ENCODE data around the gene KRT36.

KRT36 gene

DNA sequence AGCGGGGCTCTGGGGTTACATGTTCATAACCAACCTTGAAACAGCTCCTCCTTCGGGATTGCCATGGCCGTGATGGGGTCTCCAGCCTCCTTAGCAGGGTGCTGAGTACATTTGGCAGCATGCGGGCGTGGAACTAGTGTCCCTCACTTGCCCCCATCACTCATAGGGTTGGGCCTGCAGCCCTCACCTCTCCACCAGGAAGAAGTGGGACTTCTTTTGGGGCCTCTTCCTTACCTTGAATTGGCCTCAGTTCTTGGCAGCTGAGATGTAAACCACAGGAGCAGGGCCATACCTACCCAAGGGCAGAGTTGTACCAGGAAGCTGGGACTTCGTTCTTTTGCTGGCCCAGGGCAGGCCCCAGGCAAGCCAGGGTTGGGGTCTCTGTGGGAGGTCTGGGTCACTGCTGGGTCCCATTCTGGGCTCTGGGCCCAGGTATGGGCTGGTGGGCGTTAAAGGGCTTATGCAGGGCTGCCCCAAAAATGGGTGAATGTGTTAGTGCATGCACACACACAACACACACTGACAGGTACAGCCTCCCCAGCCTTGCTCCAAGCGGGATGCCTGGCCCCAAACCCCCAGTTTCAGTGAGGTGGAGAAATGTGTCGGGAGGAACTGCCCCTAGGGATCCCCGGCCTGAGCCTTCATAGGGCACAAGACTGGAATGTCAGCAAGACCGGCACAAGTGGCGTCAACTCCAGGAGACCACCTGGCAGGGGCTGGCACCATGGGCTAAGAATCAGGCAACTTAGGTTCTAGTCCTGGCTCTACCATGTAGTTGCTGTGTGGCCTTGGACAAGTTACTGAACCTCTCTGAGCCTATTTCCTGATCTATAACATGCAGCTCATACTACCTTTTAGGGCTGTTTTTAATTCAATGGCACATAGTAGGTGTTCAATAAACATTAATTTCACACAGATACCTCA, 32.9 kb upstream of the KRT36 start:
- no peak overlapping the region for H2AFZ ChIP-seq (ENCODE audit: low read length)
- no peak overlapping the region for H3K27ac ChIP-seq (ENCODE audit: low read depth, low read length, poor library complexity, severe bottlenecking)
- no peaks in the 10 kb centered on the region for H3F3A ChIP-seq (ENCODE audit: insufficient read depth, low read length)
- H3K9ac ChIP-seq (ENCODE audit: low read length): no peak overlapping the region
- no peaks in the 10 kb centered on the region for H3K9me2 ChIP-seq (ENCODE audit: low read depth, low read length)
- H3K27me3 ChIP-seq (ENCODE audit: insufficient read depth, low read length): 0 out of 2 replicates have a peak, but pooled peaks cover 3% of the 10 kb centered on the region
- no peaks in the 10 kb centered on the region for H4K20me1 ChIP-seq (ENCODE audit: insufficient read depth, low read length)
- no peaks in the 10 kb centered on the region for H3K36me3 ChIP-seq (ENCODE audit: insufficient read depth, low read length)
- no peaks in the 10 kb centered on the region for H3K9me3 ChIP-seq (ENCODE audit: low read length)
- no peaks in the 10 kb centered on the region for H3K79me2 ChIP-seq (ENCODE audit: insufficient read depth, low read length)
- H3K4me1 ChIP-seq (ENCODE audit: insufficient read depth, low read length, severe bottlenecking): no peaks in the 10 kb centered on the region
- H3K4me3 ChIP-seq (ENCODE audit: low read depth, low read length, poor library complexity, severe bottlenecking): no peak overlapping the region
- TF ChIP-seq, protein P1, sequence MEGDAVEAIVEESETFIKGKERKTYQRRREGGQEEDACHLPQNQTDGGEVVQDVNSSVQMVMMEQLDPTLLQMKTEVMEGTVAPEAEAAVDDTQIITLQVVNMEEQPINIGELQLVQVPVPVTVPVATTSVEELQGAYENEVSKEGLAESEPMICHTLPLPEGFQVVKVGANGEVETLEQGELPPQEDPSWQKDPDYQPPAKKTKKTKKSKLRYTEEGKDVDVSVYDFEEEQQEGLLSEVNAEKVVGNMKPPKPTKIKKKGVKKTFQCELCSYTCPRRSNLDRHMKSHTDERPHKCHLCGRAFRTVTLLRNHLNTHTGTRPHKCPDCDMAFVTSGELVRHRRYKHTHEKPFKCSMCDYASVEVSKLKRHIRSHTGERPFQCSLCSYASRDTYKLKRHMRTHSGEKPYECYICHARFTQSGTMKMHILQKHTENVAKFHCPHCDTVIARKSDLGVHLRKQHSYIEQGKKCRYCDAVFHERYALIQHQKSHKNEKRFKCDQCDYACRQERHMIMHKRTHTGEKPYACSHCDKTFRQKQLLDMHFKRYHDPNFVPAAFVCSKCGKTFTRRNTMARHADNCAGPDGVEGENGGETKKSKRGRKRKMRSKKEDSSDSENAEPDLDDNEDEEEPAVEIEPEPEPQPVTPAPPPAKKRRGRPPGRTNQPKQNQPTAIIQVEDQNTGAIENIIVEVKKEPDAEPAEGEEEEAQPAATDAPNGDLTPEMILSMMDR (IDR thresholded peaks at IDR 0.05; ENCODE audit: low read length): no peak
- TF ChIP-seq EZH2 (IDR thresholded peaks at IDR 0.05; ENCODE audit: borderline replicate concordance, low read length): no peak
- no peak overlapping the region for H3K4me2 ChIP-seq (ENCODE audit: low read length)

DNA sequence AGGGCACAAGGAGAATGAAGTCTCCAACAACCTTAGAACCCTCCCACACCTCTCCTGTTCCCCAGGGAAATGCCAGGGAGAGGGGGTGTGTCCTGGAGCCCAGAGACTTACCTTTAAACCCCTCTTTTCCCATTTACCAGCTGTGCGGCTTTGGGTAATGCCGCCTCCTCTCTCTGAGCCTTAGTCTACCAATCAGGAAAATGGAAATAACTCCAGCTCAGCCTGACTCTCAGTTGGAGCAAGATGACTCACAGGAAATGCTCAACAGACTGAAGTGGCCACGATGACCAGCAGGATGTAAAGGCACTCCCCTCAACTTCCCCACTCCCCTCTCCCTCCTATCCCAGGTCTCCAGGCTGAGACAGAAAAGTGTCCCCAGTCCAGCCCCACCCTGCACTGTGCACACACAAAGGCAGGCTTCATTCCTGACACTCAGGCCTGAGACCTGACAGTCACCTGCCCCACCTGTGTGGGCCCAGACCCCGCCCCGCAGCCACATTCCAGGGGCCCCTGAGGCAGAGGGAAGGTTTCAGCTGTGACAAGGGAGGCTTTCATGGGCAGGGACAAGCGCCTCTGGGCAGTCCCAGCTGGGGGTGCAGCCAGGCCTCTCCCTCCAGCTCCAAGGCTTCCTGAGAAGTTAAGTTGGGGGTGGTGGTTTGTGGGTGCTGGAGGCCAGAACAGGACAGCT, 32.0 kb upstream of the KRT36 start:
- H4K20me1 ChIP-seq (ENCODE audit: insufficient read depth, low read length): no peaks in the 10 kb centered on the region
- no peaks in the 10 kb centered on the region for H3K36me3 ChIP-seq (ENCODE audit: insufficient read depth, low read length)
- H3K4me1 ChIP-seq (ENCODE audit: insufficient read depth, low read length, severe bottlenecking): no peaks in the 10 kb centered on the region
- 0 out of 2 replicates have a peak, but pooled peaks cover 3% of the 10 kb centered on the region for H3K27me3 ChIP-seq (ENCODE audit: insufficient read depth, low read length)
- H3K9ac ChIP-seq (ENCODE audit: low read length): no peak overlapping the region
- H3K9me3 ChIP-seq (ENCODE audit: low read length): no peaks in the 10 kb centered on the region
- no peak overlapping the region for H3K27ac ChIP-seq (ENCODE audit: low read depth, low read length, poor library complexity, severe bottlenecking)
- H3F3A ChIP-seq (ENCODE audit: insufficient read depth, low read length): no peaks in the 10 kb centered on the region
- H3K4me3 ChIP-seq (ENCODE audit: low read depth, low read length, poor library complexity, severe bottlenecking): no peak overlapping the region
- H2AFZ ChIP-seq (ENCODE audit: low read length): no peak overlapping the region
- no peaks in the 10 kb centered on the region for H3K9me2 ChIP-seq (ENCODE audit: low read depth, low read length)
- H3K4me2 ChIP-seq (ENCODE audit: low read length): no peak overlapping the region
- TF ChIP-seq, protein P1 (IDR thresholded peaks at IDR 0.05; ENCODE audit: low read length): no peak
- TF ChIP-seq EZH2 (IDR thresholded peaks at IDR 0.05; ENCODE audit: borderline replicate concordance, low read length): no peak
- no peaks in the 10 kb centered on the region for H3K79me2 ChIP-seq (ENCODE audit: insufficient read depth, low read length)

DNA sequence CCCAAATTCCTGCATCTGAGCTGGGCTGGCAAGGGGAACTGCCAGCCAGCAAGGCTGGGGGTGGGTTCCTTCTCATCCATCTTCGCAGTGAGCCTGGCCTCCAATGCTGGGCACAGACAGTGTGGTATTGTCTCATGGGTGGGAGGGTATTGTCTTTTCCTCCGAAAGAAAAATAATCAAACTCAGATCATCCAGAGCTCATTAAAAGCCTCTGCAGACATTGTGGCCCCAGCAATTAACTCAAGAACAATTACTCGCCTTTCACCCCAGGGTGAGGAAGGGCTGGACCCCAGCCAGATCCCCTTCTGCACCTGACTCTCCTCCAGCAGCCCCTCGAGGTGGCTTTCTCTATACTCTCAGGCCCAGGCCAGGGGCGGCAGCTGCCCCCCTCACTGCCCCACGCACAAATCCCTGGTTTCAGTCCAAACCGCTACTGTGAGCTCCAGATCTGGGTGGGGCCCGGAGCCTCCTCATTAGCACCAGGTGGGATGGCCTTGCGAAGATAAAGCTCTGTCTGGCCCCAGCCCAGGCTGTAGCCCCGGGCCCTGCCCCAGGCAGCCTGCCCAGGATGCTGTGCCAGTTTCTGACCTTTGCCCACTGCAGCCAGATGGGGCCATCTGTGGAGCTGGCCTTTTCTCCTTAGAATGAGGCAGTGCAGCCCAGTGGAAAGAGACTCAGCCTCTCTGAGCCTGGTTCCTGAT, 31.3 kb upstream of the KRT36 start:
- Histone ChIP-seq H3K36me3 (ENCODE audit: insufficient read depth, low read length) (no peaks in the 10 kb centered on the region), H3F3A (ENCODE audit: insufficient read depth, low read length) (no peaks in the 10 kb centered on the region), H3K9me2 (ENCODE audit: low read depth, low read length) (no peaks in the 10 kb centered on the region), H3K4me1 (ENCODE audit: insufficient read depth, low read length, severe bottlenecking) (no peaks in the 10 kb centered on the region), H3K9me3 (ENCODE audit: low read length) (no peaks in the 10 kb centered on the region), H2AFZ (ENCODE audit: low read length) (no peak overlapping the region), H3K27me3 (ENCODE audit: insufficient read depth, low read length) (0 out of 2 replicates have a peak, but pooled peaks cover 3% of the 10 kb centered on the region), H3K4me3 (ENCODE audit: low read depth, low read length, poor library complexity, severe bottlenecking) (no peak overlapping the region), H3K9ac (ENCODE audit: low read length) (no peak overlapping the region), H3K4me2 (ENCODE audit: low read length) (no peak overlapping the region), H3K79me2 (ENCODE audit: insufficient read depth, low read length) (no peaks in the 10 kb centered on the region), H3K27ac (ENCODE audit: low read depth, low read length, poor library complexity, severe bottlenecking) (no peak overlapping the region), H4K20me1 (ENCODE audit: insufficient read depth, low read length) (no peaks in the 10 kb centered on the region)
- TF ChIP-seq, protein P1 (IDR thresholded peaks at IDR 0.05; ENCODE audit: low read length): no peak
- no peak for TF ChIP-seq EZH2 (IDR thresholded peaks at IDR 0.05; ENCODE audit: borderline replicate concordance, low read length)

Measured in OCI-LY1 (cell line).